WTC11 (cell line): ENCODE measurements around the gene ANKRD13A. TPM values are rescaled to one million over a fixed set of nuclear protein-coding genes. Genes with fewer than 3 reads are reported as not detected.
"Not testable (repeated sequence)": the region's sequence is repeated elsewhere in the genome, so short reads cannot be mapped to it uniquely, and the experiment has no call there.

Experiments used
- ATAC-seq: fragments of 200-7000 bp; cut with Tn5 transposase; 2 replicates; pipeline ENCODE4 v1.10.0; 2021; ENCODE audit warnings: mild to moderate bottlenecking, moderate library complexity
- CTCF ChIA-PET: fragments of 300-600 bp; sonication (Branson Sonifier 250); formaldehyde crosslinking; loops from one replicate; lab custom pipeline; 2021; ENCODE audit warnings: antibody characterized with exemption; lab: Charles Lee
- POLR2A ChIA-PET: fragments of 350-600 bp; sonication (Branson Sonifier 250); formaldehyde crosslinking; loops from one replicate; lab custom pipeline; 2021; ENCODE audit warnings: antibody characterized with exemption; lab: Charles Lee
- DNase-seq: peaks from one replicate; pipeline ENCODE4 v3.0.0; 2021; ENCODE audit warnings: low spot score
- H3K27ac Mint-ChIP-seq: 2 replicates; pipeline ENCODE4 v1.8.0; 2021; ENCODE audit warnings: mixed read lengths
- H3K27me3 Mint-ChIP-seq: 2 replicates; pipeline ENCODE4 v1.8.0; 2021; ENCODE audit warnings: low read depth, mild to moderate bottlenecking, moderate library complexity, mixed read lengths
- H3K36me3 Mint-ChIP-seq: 2 replicates; pipeline ENCODE4 v1.8.0; 2021; ENCODE audit warnings: mixed read lengths
- H3K4me1 Mint-ChIP-seq: 2 replicates; pipeline ENCODE4 v1.8.0; 2022; ENCODE audit warnings: mixed read lengths
- H3K4me3 Mint-ChIP-seq: 2 replicates; pipeline ENCODE4 v1.8.0; 2021; ENCODE audit warnings: mild to moderate bottlenecking, moderate library complexity, mixed read lengths
- H3K9me3 Mint-ChIP-seq: 2 replicates; pipeline ENCODE4 v1.8.0; 2021; ENCODE audit warnings: mixed read lengths
- CREM ChIP-seq: sonication (generic); formaldehyde crosslinking; IDR thresholded peaks from 2 replicates; pipeline ENCODE4 v1.8.1; 2022; ENCODE audit warnings: mild to moderate bottlenecking, missing genetic modification reagents, moderate library complexity
- FOXJ3 ChIP-seq: sonication (generic); formaldehyde crosslinking; IDR thresholded peaks from 2 replicates; pipeline ENCODE4 v1.9.0; 2021; ENCODE audit warnings: missing genetic modification reagents, mild to moderate bottlenecking, borderline replicate concordance
- FOXK1 ChIP-seq: sonication (generic); formaldehyde crosslinking; IDR thresholded peaks from 2 replicates; pipeline ENCODE4 v1.8.0; 2022; ENCODE audit warnings: mild to moderate bottlenecking, moderate library complexity, missing genetic modification reagents
- FOXP1 ChIP-seq: sonication (generic); formaldehyde crosslinking; IDR thresholded peaks from 2 replicates; pipeline ENCODE4 v1.8.0; 2022; ENCODE audit warnings: missing genetic modification reagents, mild to moderate bottlenecking, moderate library complexity, borderline replicate concordance
- GABPB1 ChIP-seq: sonication (generic); formaldehyde crosslinking; IDR thresholded peaks from 2 replicates; pipeline ENCODE4 v1.8.1; 2023; ENCODE audit warnings: mild to moderate bottlenecking, missing genetic modification reagents
- GTF2I ChIP-seq: fragments of 250-450 bp; sonication (Bioruptor Pico); conservative IDR thresholded peaks from 2 replicates; pipeline ENCODE4 v1.4.0; 2021; ENCODE audit warnings: mild to moderate bottlenecking
- KAT7 ChIP-seq: sonication (generic); formaldehyde crosslinking; IDR thresholded peaks from 2 replicates; pipeline ENCODE4 v1.8.1; 2023; ENCODE audit warnings: missing genetic modification reagents, mild to moderate bottlenecking, borderline replicate concordance
- MYBL2 ChIP-seq: sonication (generic); formaldehyde crosslinking; IDR thresholded peaks from 2 replicates; pipeline ENCODE4 v1.8.1; 2023; ENCODE audit warnings: mild to moderate bottlenecking, moderate library complexity, missing genetic modification reagents
- NR2C2 ChIP-seq: sonication (generic); formaldehyde crosslinking; IDR thresholded peaks from 2 replicates; pipeline ENCODE4 v1.8.0; 2022; ENCODE audit warnings: mild to moderate bottlenecking, missing genetic modification reagents
- SP1 ChIP-seq: sonication (generic); formaldehyde crosslinking; conservative IDR thresholded peaks from 2 replicates; pipeline ENCODE4 v1.8.1; 2022; ENCODE audit warnings: missing genetic modification reagents
- TEAD1 ChIP-seq: sonication (generic); formaldehyde crosslinking; IDR thresholded peaks from 2 replicates; pipeline ENCODE4 v1.8.0; 2022; ENCODE audit warnings: mild to moderate bottlenecking, missing genetic modification reagents
- total RNA-seq: library from RNA; stranded (reverse); gene quantifications from 3 replicates; pipeline ENCODE4 v1.2.3, GENCODE V29; 2021
- TF ChIP-seq, protein P1 (sequence below): sonication (generic); formaldehyde crosslinking; IDR thresholded peaks from 2 replicates; pipeline ENCODE4 v1.8.0; 2022; ENCODE audit warnings: mild to moderate bottlenecking, missing genetic modification reagents
- TF ChIP-seq, protein P2 (sequence below): sonication (generic); formaldehyde crosslinking; IDR thresholded peaks from 2 replicates; pipeline ENCODE4 v1.8.1; 2022; ENCODE audit warnings: mild to moderate bottlenecking, moderate library complexity, missing genetic modification reagents
- TF ChIP-seq, protein P3 (sequence below): sonication (generic); formaldehyde crosslinking; IDR thresholded peaks from 2 replicates; pipeline ENCODE4 v1.8.1; 2022; ENCODE audit warnings: mild to moderate bottlenecking, missing genetic modification reagents, moderate library complexity, borderline replicate concordance
- TF ChIP-seq, protein P4 (sequence below): sonication (generic); formaldehyde crosslinking; IDR thresholded peaks from 2 replicates; pipeline ENCODE4 v1.8.0; 2022; ENCODE audit warnings: mild to moderate bottlenecking, missing genetic modification reagents
- TF ChIP-seq, protein P5 (sequence below): sonication (generic); formaldehyde crosslinking; IDR thresholded peaks from 2 replicates; pipeline ENCODE4 v1.8.0; 2022; ENCODE audit warnings: mild to moderate bottlenecking, missing genetic modification reagents
- TF ChIP-seq, protein P6 (sequence below): sonication (generic); formaldehyde crosslinking; IDR thresholded peaks from 2 replicates; pipeline ENCODE4 v1.8.1; 2023; ENCODE audit warnings: mild to moderate bottlenecking, moderate library complexity, missing genetic modification reagents
- TF ChIP-seq, protein P7 (sequence below): sonication (generic); formaldehyde crosslinking; IDR thresholded peaks from 2 replicates; pipeline ENCODE4 v1.8.1; 2023; ENCODE audit warnings: mild to moderate bottlenecking, missing genetic modification reagents
- TF ChIP-seq, protein P8 (sequence below): sonication (generic); formaldehyde crosslinking; IDR thresholded peaks from 2 replicates; pipeline ENCODE4 v1.8.0; 2023; ENCODE audit warnings: missing genetic modification reagents, mild to moderate bottlenecking, borderline replicate concordance

ANKRD13A gene
- total RNA-seq, 1 experiment from 2014 or later: 22.4 TPM

DNA sequence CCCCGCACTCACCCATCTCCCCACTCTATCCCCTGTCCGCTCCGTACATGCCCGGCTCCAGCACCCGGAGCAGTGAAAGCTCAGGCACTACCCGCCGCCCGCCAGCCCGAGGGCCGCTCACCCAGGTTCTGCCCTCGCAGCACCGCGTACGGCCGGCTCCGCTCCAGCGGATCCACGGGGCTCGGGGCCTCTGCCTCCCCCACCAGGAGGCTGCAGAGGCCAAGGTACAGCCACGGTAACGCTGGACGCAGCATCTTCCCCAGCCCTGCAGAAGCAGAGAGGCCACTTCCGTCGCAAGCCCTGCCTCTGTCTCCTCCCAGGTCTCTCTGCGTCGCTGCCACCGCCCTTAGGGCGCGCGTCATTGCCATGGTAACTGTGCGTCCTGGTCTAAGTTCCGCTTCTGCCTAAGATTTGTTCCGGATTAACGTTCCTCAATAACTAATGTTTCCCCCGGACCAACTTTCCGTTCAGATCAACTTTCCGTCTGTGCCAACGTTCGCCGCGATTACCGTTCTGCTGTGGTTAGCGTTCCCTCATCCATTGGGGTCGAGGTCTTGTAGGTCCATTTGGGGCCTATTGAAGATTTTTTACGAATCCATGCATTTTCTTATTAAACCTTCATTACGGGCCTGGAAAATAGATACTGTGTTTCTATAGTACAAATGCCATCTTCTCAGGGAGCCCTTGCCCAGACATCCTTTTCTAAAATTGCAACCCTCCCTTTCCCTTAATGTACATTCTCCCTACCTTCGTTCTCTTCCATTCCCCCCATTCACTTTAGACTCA is 49.2 kb downstream of the ANKRD13A start, which contains the start of gene C12orf76:
Gene C12orf76, minus strand, starts transcription at position 281 of the 786 bp plus-strand sequence. Its CDS starts 27 bp downstream, at position 254.
- Mint-ChIP-seq H3K4me1 (peaks cover 15% of the 10 kb centered on the region), H3K27ac (peak within 1 kb of the TSS; percentile 91), H3K36me3 (no peaks in the 10 kb centered on the region), H3K4me3 (peak within 1 kb of the TSS; percentile 90), H3K27me3 (no peaks in the 10 kb centered on the region), H3K9me3 (no peaks in the 10 kb centered on the region)
- DNase-seq: peak; percentile 88
- ATAC-seq: peak; percentile 100
- ChIA-PET CTCF (no interaction called here), POLR2A (interaction anchor here (0.7 kb wide), 1 partner anchor 207 kb away, joined by 3 read pairs; no protein-coding TSS in a partner anchor)
- TF ChIP-seq GTF2I (CRISPR knock-in tag) (no peak), TEAD1 (CRISPR knock-in tag) (peak; percentile 85; the same call in 1 of the 2 replicates), KAT7 (CRISPR knock-in tag) (0 out of 2 replicates have a peak, but pooled peaks have one; percentile 76), MYBL2 (CRISPR knock-in tag) (0 out of 2 replicates have a peak, but pooled peaks have one; percentile 32), FOXJ3 (CRISPR knock-in tag) (no peak), CREM (CRISPR knock-in tag) (peak; percentile 46; the same call in 1 of the 2 replicates), FOXP1 (CRISPR knock-in tag) (peak; percentile 45; the same call in 1 of the 2 replicates), NR2C2 (peak; percentile 78), SP1 (CRISPR knock-in tag) (peak; percentile 69), GABPB1 (CRISPR knock-in tag) (peak; percentile 82), FOXK1 (CRISPR knock-in tag) (peak; percentile 79; the same call in 1 of the 2 replicates)
- TF ChIP-seq, protein P1, sequence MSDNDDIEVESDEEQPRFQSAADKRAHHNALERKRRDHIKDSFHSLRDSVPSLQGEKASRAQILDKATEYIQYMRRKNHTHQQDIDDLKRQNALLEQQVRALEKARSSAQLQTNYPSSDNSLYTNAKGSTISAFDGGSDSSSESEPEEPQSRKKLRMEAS (CRISPR knock-in tag): peak; percentile 38; the same call in 1 of the 2 replicates
- TF ChIP-seq, protein P2, sequence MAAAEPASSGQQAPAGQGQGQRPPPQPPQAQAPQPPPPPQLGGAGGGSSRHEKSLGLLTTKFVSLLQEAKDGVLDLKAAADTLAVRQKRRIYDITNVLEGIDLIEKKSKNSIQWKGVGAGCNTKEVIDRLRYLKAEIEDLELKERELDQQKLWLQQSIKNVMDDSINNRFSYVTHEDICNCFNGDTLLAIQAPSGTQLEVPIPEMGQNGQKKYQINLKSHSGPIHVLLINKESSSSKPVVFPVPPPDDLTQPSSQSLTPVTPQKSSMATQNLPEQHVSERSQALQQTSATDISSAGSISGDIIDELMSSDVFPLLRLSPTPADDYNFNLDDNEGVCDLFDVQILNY (CRISPR knock-in tag): 0 out of 2 replicates have a peak, but pooled peaks have one; percentile 41
- TF ChIP-seq, protein P3, sequence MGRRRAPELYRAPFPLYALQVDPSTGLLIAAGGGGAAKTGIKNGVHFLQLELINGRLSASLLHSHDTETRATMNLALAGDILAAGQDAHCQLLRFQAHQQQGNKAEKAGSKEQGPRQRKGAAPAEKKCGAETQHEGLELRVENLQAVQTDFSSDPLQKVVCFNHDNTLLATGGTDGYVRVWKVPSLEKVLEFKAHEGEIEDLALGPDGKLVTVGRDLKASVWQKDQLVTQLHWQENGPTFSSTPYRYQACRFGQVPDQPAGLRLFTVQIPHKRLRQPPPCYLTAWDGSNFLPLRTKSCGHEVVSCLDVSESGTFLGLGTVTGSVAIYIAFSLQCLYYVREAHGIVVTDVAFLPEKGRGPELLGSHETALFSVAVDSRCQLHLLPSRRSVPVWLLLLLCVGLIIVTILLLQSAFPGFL (CRISPR knock-in tag): peak; percentile 58; the same call in 1 of the 2 replicates
- TF ChIP-seq, protein P4, sequence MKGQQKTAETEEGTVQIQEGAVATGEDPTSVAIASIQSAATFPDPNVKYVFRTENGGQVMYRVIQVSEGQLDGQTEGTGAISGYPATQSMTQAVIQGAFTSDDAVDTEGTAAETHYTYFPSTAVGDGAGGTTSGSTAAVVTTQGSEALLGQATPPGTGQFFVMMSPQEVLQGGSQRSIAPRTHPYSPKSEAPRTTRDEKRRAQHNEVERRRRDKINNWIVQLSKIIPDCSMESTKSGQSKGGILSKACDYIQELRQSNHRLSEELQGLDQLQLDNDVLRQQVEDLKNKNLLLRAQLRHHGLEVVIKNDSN (CRISPR knock-in tag): 0 out of 2 replicates have a peak, but pooled peaks have one; percentile 11
- TF ChIP-seq, protein P5, sequence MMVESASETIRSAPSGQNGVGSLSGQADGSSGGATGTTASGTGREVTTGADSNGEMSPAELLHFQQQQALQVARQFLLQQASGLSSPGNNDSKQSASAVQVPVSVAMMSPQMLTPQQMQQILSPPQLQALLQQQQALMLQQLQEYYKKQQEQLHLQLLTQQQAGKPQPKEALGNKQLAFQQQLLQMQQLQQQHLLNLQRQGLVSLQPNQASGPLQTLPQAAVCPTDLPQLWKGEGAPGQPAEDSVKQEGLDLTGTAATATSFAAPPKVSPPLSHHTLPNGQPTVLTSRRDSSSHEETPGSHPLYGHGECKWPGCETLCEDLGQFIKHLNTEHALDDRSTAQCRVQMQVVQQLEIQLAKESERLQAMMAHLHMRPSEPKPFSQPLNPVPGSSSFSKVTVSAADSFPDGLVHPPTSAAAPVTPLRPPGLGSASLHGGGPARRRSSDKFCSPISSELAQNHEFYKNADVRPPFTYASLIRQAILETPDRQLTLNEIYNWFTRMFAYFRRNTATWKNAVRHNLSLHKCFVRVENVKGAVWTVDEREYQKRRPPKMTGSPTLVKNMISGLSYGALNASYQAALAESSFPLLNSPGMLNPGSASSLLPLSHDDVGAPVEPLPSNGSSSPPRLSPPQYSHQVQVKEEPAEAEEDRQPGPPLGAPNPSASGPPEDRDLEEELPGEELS: 0 out of 2 replicates have a peak, but pooled peaks have one; percentile 49
- TF ChIP-seq, protein P6, sequence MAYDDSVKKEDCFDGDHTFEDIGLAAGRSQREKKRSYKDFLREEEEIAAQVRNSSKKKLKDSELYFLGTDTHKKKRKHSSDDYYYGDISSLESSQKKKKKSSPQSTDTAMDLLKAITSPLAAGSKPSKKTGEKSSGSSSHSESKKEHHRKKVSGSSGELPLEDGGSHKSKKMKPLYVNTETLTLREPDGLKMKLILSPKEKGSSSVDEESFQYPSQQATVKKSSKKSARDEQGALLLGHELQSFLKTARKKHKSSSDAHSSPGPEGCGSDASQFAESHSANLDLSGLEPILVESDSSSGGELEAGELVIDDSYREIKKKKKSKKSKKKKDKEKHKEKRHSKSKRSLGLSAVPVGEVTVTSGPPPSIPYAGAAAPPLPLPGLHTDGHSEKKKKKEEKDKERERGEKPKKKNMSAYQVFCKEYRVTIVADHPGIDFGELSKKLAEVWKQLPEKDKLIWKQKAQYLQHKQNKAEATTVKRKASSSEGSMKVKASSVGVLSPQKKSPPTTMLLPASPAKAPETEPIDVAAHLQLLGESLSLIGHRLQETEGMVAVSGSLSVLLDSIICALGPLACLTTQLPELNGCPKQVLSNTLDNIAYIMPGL (CRISPR knock-in tag): no peak
- TF ChIP-seq, protein P7, sequence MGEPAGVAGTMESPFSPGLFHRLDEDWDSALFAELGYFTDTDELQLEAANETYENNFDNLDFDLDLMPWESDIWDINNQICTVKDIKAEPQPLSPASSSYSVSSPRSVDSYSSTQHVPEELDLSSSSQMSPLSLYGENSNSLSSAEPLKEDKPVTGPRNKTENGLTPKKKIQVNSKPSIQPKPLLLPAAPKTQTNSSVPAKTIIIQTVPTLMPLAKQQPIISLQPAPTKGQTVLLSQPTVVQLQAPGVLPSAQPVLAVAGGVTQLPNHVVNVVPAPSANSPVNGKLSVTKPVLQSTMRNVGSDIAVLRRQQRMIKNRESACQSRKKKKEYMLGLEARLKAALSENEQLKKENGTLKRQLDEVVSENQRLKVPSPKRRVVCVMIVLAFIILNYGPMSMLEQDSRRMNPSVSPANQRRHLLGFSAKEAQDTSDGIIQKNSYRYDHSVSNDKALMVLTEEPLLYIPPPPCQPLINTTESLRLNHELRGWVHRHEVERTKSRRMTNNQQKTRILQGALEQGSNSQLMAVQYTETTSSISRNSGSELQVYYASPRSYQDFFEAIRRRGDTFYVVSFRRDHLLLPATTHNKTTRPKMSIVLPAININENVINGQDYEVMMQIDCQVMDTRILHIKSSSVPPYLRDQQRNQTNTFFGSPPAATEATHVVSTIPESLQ (CRISPR knock-in tag): no peak
- TF ChIP-seq, protein P8, sequence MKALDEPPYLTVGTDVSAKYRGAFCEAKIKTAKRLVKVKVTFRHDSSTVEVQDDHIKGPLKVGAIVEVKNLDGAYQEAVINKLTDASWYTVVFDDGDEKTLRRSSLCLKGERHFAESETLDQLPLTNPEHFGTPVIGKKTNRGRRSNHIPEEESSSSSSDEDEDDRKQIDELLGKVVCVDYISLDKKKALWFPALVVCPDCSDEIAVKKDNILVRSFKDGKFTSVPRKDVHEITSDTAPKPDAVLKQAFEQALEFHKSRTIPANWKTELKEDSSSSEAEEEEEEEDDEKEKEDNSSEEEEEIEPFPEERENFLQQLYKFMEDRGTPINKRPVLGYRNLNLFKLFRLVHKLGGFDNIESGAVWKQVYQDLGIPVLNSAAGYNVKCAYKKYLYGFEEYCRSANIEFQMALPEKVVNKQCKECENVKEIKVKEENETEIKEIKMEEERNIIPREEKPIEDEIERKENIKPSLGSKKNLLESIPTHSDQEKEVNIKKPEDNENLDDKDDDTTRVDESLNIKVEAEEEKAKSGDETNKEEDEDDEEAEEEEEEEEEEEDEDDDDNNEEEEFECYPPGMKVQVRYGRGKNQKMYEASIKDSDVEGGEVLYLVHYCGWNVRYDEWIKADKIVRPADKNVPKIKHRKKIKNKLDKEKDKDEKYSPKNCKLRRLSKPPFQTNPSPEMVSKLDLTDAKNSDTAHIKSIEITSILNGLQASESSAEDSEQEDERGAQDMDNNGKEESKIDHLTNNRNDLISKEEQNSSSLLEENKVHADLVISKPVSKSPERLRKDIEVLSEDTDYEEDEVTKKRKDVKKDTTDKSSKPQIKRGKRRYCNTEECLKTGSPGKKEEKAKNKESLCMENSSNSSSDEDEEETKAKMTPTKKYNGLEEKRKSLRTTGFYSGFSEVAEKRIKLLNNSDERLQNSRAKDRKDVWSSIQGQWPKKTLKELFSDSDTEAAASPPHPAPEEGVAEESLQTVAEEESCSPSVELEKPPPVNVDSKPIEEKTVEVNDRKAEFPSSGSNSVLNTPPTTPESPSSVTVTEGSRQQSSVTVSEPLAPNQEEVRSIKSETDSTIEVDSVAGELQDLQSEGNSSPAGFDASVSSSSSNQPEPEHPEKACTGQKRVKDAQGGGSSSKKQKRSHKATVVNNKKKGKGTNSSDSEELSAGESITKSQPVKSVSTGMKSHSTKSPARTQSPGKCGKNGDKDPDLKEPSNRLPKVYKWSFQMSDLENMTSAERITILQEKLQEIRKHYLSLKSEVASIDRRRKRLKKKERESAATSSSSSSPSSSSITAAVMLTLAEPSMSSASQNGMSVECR (CRISPR knock-in tag): peak; percentile 44; the same call in 1 of the 2 replicates

DNA sequence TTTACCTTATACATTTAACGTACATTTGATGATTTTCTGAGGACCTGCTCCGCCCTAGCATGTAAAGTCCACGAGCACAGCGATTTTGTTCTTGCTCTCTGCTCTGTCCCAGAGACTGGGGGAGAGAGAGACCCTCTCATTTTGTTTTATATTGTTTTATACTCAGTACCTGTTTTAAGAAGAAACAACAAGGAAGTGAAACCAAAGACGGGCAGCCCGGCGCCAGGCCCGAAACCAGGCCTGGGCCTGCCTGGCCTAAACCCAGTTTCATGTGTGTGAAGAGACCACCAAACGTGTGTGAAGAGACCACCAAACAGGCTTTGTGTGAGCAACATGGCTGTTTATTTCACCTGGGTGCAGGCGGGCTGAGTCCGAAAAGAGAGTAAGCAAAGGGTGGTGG is 49.8 kb downstream of the ANKRD13A start:
- POLR2A ChIA-PET, H3K36me3 Mint-ChIP-seq, DNase-seq, CTCF ChIA-PET, H3K27me3 Mint-ChIP-seq, H3K9me3 Mint-ChIP-seq, ATAC-seq: not testable (repeated sequence)
- Mint-ChIP-seq H3K4me1 (peaks cover 15% of the 10 kb centered on the region), H3K4me3 (peak overlapping the region; percentile 90), H3K27ac (peak overlapping the region; percentile 91)
